Measurements from ENCODE around the gene TMEM132D.

The TMEM132D gene

DNA sequence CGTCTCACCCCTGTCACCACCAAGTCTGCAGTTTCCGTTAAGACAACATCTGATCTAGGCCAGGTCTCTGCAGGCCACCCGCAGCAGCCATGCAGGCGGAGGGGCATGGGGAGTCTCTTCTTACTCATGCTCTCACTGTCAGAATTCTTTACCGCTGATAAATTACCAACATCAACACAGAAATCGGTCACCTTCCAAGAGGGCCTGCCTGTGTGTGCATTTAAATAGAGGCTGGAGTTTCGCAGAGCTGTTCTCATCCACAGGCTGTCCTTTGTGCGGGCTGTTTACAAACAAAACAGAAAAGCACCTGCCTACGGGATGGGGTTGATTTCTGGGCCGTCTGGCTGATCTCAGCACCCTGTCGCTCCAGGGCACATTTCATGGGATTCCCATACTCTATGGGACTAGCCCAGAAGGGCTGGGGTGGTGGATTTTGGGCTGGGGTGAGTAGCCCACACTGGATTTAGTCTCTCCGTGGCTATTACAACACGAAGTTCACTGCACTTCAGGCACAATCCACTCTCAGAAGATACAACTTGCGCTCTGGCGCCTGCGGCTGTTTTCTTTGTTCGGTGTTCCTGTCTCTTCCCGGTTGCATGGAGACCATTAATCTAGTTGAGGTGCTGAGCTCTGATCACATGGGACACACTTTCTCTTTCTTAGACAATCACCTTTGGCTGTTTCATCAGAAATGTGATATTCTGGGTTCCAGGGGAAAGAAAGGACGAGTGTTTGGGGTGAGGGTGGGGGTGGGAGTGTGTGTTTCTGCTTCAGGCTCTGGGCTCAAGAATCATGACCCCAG lies 719.5 kb downstream of the TMEM132D start:
- DNase-seq (ENCODE audit: low read depth, low spot score) = no peak

DNA sequence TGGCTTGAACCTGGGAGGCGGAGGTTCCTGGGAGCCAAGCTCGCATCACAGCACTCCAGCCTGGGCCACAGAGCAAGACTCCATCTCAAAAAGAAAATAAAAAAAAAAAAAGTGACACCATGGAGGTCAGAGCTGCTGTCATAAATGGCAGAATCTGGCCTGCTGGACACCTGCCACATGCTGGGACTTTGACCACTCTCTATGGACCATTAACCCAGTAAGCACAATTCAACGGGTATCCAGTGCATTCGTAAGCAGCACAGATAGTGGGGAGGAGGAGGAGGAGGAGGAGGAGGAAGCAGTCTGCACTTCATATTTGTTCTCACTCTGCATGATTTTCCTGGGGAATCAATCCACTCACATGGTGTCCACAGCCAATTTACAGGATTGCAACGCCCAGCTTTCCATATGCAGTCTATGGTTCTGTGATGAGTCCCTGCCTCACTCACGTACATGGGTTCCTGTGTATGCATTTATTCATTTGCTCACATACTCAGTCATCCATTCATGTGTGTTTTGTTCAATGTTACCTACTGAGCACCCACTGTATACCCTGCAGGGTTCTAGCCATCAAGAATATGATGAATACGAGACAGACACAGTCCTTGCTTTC lies 723.8 kb downstream of the TMEM132D start:
- DNase-seq (ENCODE audit: low read depth, low spot score) = no peak

DNA sequence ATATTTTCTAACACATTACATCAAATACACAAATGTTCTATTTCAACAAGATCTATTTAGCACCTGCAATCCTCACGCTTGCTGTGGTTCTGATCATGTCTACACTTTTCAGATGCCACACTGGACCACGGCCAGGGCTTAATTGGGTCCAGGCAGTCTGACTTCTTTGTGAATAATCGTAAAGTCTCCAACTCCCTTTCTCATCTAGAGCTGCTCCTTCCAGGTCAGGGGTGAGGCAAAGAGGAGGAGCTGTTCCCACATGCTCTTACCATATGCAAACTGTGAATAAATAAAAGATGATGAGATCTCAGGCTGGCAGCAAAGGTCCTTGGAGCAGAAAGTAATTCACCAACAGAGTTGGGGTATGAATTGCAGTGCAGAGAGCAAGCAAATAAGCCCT lies 733.9 kb downstream of the TMEM132D start:
- no peak for DNase-seq (ENCODE audit: low read depth, low spot score)

DNA sequence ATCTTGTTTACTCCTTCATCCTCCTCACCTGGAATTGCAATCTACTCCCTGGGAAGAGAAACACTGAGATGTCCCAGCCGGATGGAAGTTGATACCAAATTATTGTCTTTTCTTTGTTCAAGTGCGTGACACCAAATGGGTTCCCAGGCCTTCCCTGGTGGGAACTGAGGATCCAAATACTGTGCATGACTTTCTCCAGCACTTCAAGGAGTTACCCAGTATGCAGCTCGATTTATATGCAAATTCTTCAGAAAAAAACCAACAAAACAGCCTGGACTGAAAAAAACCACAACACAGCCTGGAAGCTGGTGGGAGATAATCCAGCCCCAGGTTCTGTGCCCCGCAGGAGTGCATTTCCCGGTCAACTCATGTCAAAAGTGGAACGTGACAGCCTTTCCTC lies 740.0 kb downstream of the TMEM132D start:
- no peak for DNase-seq (ENCODE audit: low read depth, low spot score)

DNA sequence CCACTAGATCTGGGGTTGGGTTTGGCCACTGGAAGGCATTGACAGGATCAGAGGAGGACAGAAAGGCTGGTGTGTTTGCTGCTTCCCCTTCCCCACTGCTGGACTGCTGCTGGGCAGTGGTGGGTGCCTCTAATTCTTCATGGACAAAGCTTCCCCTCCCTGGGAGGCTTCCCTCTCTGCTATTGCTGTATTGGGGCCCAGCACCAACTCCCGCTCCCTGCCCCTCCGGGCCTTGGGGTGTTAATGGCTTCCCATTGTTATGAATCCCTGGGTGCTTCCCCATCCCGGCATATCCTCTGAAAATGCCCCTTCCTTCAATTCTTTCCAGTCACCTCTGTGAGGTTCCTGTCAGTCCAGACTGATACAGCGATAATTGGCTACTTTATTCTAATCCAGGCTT lies 740.4 kb downstream of the TMEM132D start:
- no peak for DNase-seq (ENCODE audit: low read depth, low spot score)

DNA sequence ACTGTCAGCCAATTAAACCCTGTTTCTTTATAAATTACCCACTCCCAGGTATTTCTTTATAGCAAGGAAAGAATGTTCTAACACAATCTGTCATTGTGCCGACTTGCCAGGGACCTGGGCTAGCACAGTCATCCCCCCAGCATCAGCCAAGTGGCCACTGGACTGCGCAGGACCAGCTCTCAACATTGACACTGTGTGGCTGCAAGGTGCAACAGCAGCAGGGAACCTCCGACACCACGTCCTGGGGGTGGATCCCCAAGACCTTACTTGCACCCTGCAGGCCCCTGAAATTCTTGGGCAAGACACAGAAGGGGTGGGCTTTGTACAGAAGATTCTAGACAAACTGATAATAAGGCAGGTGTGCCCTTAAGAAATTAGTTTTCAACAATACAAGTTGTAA lies 741.0 kb downstream of the TMEM132D start:
- DNase-seq (ENCODE audit: low read depth, low spot score) = no peak

DNA sequence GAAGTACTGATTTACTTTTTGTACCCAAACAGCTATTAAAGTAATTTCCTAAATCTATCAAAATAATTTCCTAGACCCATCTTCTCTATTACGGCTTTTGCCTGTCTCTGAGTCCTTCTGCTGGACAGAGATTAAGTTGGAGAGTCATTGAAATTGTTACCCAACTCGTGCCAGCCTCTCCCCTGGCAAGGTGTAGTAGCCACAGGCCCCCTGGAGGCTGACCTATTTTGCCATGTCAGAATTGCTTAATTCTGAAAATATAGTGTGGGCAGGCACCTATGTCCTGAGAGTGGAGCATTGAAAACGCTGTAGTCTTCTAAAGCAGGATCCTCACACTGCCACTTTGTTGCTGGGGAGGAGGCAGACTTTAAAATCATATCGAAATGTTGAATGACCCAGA lies 742.3 kb downstream of the TMEM132D start:
- no peak for DNase-seq (ENCODE audit: low read depth, low spot score)

DNA sequence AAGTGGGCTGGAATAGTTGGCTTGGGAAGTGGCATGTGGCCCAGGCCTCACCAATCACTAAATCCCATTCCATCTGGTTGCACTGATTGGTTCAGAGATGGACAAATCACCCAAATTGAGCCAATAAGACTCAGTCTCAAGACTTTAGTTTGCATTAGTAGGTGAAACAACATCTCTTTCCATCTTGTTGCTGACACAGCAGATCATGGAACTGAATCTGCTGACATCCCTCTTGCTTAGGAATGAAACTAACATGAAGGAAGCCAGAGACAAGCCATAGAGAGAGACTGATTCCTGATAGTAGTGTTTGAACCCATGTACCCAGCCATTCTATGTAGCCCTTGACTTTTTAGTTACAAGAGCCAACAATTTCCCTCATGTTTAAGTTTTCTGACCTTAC lies 743.5 kb downstream of the TMEM132D start:
- DNase-seq (ENCODE audit: low read depth, low spot score) = no peak

DNA sequence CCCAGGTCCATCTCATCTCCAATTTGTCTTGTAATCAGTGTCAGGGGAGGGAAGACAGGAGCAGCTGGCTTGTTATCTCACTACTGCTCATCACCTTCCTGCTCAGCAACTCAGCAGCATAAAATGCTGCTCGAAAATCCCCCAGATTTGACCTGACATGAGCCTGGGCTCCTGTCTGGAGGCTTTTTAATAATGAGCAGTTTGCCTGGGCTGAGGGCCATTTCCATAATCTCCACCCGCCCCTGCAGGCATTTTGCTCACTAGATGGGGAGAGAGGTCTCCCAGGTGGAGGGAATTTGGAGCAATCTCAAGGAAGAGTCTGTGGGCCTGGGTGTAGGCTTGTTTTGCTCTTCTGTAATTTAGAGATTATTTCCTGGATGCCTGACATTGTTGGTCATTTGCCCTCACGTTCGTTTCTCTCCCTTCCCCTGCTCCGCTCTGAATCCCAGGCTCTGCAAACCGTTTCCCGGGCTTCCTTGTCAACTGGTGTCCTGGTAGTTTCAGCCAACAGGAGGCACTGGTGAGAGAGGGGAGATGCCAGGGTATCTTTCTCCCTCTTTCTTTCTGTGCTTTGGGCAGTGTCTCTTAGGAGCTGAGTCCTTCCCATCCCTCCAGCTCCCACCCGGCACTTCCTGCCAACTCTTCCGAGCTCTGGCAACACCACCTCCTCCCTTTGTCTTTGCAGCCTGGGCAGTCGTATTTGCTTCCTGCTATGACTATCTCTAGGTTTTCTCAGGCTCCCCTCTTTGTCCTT lies 751.3 kb downstream of the TMEM132D start:
- no peak for DNase-seq (ENCODE audit: low read depth, low spot score)

DNA sequence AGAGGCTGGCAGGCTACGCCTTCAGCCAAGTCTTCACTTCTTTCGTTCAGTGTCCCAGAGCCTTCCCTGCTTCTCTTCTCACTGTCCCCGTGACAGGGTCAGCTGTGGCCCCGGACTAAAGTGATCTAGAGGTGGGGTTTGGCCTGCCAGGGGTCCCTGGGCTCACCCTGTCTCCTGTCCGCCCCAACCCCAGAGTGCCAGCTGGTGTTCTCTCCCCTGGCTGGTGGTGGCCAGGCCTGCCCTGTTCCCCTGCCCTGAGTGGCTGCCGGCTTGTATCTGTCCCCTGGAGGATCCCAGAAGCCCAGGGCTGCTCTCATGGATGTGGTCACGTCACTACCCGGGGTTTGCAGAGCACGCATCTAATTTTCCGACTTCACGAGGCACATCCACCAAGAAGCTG lies 753.1 kb downstream of the TMEM132D start:
- no peak for DNase-seq (ENCODE audit: low read depth, low spot score)

DNA sequence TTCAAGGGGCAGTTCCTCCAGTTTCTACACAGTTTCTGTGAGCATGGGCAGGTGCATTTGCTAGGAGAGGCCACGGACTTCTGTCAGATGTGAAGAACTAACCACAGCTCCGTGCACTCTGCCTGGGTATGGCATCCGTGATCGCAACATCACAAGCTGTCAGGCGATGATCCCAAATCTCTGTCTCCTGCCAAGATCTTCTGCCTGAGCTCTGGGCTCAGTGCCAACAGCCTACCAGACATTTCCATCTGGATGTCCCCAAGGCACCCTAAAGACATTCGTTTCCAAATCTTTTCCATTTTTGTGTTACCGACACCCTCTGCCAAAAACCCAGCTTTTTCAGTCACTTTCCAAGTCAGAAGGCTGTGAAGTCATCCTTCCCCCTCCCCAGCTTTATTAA lies 758.4 kb downstream of the TMEM132D start:
- no peak for DNase-seq (ENCODE audit: low read depth, low spot score)

DNA sequence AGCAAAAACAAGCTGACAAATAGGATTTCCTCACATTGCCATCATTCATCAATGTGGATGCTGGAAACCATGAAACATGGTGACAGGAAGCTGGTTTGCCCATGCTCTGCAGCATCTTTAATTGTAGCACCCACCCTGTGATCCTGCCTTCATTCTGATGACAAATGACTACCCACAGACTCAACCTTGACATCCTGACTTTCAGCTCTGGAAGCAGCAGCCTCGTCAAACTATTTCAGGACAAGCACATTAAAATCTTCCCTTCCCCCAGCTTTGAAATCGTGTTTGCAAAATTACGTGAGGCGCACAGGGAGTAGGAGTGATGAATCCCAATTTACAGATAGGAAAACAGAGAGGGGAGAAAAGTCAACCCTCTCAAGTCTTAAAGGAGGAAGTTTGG lies 765.0 kb downstream of the TMEM132D start:
- DNase-seq (ENCODE audit: low read depth, low spot score) = no peak

DNA sequence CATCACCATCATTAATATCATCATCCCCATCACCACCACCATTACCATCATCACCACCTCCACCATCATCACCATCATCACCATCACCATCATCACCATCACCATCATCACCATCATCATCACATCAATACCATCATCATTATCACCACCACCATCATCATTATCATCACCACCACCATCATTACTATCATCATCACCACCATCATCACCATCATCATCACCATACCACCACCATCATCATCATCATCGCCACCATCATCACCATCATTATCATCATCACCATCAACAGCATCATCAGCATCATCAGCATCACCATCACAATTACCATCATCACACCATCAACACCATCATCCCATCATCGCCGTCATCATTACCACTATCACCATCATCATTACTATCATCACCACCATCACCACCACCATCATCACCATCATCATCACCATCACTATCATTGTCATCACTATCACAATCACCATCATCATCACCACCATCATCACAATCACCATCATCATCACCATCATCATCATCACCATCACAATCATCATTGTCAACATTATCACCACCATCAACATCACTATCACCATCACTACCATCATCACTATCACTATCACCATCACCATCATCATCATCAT lies 767.0 kb downstream of the TMEM132D start:
- no peak for DNase-seq (ENCODE audit: low read depth, low spot score)

DNA sequence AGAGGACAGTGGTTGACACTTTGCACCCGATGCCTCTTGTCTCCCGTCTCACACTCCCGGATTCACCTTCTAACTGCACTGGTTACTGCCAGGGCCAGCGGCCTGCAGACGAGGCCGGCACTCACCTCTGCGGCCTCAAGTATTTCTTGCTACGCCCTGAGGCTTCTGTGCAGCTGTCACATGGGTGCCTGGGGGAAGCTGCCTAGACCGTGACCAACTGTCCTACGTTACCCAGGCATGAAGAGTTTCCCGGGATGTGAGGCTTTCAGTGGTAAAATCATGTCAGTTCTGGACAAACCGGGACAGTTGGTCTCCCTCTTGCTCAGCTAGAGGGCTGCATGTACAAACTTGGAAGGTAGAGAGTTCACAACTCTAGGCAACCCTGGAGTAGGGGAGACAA lies 776.1 kb downstream of the TMEM132D start:
- DNase-seq (ENCODE audit: low read depth, low spot score) = no peak

DNA sequence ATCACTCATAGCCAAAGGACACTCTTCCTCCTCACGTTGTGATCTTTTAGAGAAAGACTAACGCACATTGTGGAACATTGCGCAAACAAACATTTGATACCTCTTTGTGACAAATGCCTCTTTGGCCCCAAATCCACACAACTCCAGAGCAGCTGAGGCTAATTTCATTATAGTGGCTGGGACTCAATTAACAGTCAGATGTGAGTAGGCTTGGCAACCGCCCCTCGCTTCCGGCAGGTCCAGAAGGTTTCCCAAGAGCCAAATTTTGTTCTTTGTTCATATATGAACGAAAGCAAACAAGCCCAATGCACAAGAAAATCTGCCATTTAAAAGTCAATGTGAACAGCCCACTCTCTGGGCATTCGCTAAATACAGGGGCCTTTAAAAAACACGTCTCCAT lies 776.6 kb downstream of the TMEM132D start:
- no peak for DNase-seq (ENCODE audit: low read depth, low spot score)

DNA sequence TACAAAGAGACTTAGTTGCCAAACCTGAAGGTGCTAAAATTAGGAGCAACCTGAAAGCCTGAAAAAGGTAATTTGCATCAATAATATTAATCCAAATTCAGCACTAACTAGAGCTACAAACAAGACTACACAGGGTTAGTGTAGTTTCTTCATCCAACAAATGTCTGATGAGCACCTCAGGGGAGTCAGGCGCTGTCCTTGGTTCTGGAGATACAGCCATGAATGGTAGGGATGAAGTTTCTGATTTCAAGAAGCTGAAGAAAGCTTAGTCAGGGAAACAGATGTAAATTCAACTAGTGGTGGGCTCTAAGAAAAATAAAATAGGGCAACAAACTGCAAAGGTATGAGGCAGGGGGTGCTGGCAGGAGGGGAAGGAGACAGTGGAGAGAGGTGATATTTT lies 784.3 kb downstream of the TMEM132D start:
- DNase-seq (ENCODE audit: low read depth, low spot score) = no peak

DNA sequence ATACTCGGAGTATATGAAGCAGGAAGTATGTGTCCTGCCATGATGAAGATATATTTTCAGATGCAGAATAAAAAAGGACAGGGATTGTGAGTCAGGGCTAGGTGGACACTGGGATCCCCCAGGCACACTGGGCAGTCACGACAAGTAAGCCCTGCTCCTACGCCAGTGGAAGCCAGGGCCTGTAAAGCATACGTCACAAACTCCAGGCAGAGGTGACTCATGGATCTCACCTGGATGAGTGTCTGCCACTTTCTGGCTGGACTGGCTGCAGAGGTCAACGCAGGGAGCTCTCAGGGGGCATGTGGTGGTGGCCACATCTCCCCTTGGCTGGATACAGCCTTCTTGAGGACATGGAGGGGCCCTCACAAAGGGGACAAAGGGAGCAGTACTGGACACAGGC lies 788.3 kb downstream of the TMEM132D start:
- no peak for DNase-seq (ENCODE audit: low read depth, low spot score)

DNA sequence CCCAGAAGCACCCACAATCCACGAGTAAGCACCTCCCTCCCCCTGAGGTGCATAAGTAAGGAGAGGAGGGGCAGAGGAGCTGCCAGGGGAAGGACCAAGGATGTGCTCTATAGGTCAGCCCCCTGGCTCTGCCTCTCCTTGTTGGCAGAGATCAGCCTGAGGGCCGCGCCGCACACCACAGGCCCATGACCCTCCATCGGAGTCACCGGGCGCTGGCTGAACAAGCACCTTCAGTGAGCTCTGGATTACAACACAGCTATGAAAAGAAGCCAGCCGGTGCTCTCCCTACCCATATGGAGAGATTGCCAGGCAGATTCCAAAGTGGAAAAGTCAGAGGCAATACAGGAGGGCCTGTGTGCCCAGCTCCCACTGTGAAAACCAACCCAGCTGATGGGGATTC lies 793.2 kb downstream of the TMEM132D start:
- no peak for DNase-seq (ENCODE audit: low read depth, low spot score)

DNA sequence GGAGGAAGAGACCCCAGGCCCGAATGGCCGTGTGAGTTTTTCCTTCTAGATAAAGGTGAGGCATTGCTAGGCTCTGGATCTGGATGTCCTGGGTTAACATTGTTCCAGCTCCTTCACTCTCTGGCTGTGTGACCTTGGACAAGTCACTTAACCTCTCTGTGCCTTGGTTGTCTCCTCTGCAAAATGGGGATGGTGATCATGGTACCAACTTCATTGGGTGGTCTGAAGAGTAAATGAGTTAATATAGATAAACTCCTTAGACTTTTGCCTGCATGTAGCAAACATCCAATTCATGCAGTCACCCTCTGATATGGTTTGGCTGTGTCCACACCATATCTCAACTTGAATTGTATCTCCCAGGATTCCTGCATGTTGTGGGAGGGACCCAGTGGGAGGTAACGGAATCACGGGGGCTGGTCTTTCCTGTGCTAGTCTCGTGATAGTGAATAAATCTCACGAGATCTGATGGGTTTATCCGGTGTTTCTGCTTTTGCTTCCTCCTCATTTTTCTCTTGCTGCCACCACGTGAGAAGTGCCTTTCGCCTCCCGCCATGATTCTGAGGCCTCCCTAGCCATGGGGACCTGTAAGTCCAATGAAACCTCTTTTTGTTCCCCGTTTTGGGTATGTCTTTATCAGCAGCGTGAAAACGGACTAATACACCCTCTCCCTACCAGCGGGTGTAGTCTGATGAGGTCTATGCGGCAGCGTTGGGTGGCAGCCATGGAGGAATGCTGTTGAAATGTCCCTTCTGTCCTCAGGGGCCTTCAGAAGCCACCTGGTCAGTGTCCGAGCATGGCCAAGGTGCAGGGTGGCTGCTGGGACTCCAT lies 794.4 kb downstream of the TMEM132D start:
- no peak for DNase-seq (ENCODE audit: low read depth, low spot score)

DNA sequence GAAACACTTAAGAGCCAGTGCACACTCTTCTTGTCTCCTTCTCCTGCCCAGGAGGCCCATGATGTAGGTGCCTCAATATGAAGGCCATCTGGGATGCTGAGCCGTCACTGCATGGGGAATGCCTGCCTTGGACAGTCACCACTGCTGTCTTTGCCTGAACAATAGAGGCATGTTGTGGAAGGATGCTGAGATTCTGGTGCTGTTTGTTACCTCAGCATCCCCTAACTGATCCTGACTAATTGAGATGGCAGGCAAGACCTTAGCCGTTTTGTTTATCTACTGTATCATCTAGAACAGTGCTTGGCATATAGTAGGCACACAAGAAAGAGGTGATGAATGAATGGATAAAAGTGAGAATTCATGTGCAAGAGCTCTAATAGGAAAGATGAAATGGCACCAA lies 797.1 kb downstream of the TMEM132D start:
- DNase-seq (ENCODE audit: low read depth, low spot score) = no peak

DNA sequence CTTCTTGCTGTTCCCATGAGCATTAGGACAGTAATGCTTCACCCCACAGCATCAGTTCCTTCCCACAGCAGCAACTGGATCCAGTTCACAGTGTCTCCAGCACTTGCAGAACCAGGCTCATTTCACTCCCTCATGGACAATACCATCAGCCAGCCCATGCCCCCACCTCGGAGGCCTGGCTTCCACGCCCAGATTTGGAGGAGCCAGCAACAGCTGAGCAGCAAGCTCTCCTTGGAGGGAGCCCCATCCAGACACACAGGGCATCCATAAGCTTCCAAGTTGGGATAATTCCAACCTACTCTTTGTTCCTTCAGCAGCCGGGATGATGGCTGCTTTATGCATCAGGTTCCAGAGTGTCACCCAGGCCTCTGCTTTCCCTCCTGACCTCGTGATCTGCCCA lies 800.6 kb downstream of the TMEM132D start:
- DNase-seq (ENCODE audit: low read depth, low spot score) = no peak

DNA sequence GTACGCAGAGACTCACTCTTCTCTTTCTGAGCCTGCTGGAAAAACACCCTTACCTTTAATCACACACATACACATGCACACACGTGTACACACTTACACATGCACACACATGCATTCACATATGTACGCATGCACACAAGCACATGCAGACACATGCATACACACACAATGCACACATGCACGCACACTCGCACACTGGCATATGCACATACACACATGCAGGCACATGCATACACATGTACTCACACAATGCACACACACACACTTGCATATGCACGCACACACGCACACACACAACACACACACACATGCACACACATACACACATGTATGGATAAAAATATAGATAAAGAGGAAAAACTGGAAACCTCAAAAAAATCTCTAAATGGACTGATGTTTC lies 801.6 kb downstream of the TMEM132D start:
- no peak for DNase-seq (ENCODE audit: low read depth, low spot score)
